Endothelial cell of umbilical vein (primary cell): Measurements from ENCODE around the gene FOXO4. TPM values are rescaled to one million over a fixed set of nuclear protein-coding genes. Genes with fewer than 3 reads are reported as not detected.

Experiments used
- BruUV-seq: library from RNA; stranded (reverse); fragments of 400-500 nt; replicated peaks from 2 replicates; lab custom pipeline; 2021; lab: Mats Ljungman, UMichigan
- CTCF ChIA-PET: fragments of 300-600, 350-600 bp; sonication (Branson Sonifier 250); formaldehyde crosslinking; loops from one replicate; lab custom pipeline; 2021; ENCODE audit warnings: antibody characterized with exemption, inconsistent platforms; lab: Charles Lee
- POLR2A ChIA-PET: fragments of 300-600, 350-600 bp; sonication (Branson Sonifier 250); formaldehyde crosslinking; loops from one replicate; lab custom pipeline; 2021; ENCODE audit warnings: antibody characterized with exemption, inconsistent platforms; lab: Charles Lee
- DNase-seq: peaks from one replicate; pipeline ENCODE4 v3.0.0-alpha.2; 2011; ENCODE audit warnings: low read depth, low spot score
- FAIRE-seq: peaks from 2 replicates; lab custom pipeline; 2011; peaks lifted over from hg19 to GRCh38; lab: Jason Lieb, UNC
- H2AFZ ChIP-seq: 2 replicates; pipeline ENCODE4 v1.6.0; 2012; ENCODE audit warnings: low read depth, low read length, control low read depth, inconsistent platforms
- H3K27ac ChIP-seq: 2 replicates; pipeline ENCODE4 v1.5.1; 2011; ENCODE audit warnings: low read depth, mild to moderate bottlenecking, control low read depth, low read length, moderate library complexity; ENCODE audit not compliant: insufficient read depth
- H3K27me3 ChIP-seq, 2 experiments: 2 replicates each; pipeline versions ENCODE4 v1.6.0 to v1.6.1; 2011; ENCODE audit warnings: low read length in 2 of 2, mixed read lengths in 1 of 2; ENCODE audit not compliant: control insufficient read depth in 2 of 2, insufficient read depth in 2 of 2
- H3K36me3 ChIP-seq, 2 experiments: 2 replicates in 1 of 2; 3 replicates in 1 of 2; pipeline ENCODE4 v1.5.1; 2011; ENCODE audit warnings: low read length in 2 of 2, mild to moderate bottlenecking in 1 of 2, moderate library complexity in 1 of 2; ENCODE audit not compliant: control insufficient read depth in 2 of 2, insufficient read depth in 2 of 2; ENCODE audit errors: extremely low read depth in 1 of 2
- H3K4me1 ChIP-seq: 3 replicates; pipeline ENCODE4 v1.5.1; 2011; ENCODE audit warnings: mild to moderate bottlenecking, low read length; ENCODE audit not compliant: control insufficient read depth, insufficient read depth; ENCODE audit errors: extremely low read depth
- H3K4me2 ChIP-seq: 2 replicates; pipeline ENCODE4 v1.6.1; 2011; ENCODE audit warnings: low read length, control low read depth, mixed read lengths; ENCODE audit not compliant: insufficient read depth
- H3K4me3 ChIP-seq, 3 experiments: fragments of 200-600 bp in 1 of 3; sonication (generic), shearing (Covaris generic) in 1 of 3; replicated peaks in 1 of 3; 2 replicates each; pipeline ENCODE4 v1.5.1; 2011 to 2016; ENCODE audit warnings: control low read depth in 3 of 3, low read length in 3 of 3, mild to moderate bottlenecking in 2 of 3, inconsistent platforms in 1 of 3, low read depth in 1 of 3, moderate library complexity in 1 of 3; ENCODE audit not compliant: insufficient read depth in 1 of 3
- H3K79me2 ChIP-seq: 2 replicates; pipeline ENCODE4 v1.6.0; 2012; ENCODE audit warnings: low read length, inconsistent platforms; ENCODE audit not compliant: control insufficient read depth, insufficient read depth
- H3K9ac ChIP-seq: replicated peaks from 2 replicates; pipeline ENCODE3; 2011; ENCODE audit warnings: low read length, control low read depth; ENCODE audit not compliant: insufficient read depth; ENCODE audit errors: extremely low read depth
- H3K9me1 ChIP-seq: replicated peaks from 3 replicates; pipeline ENCODE4 v1.6.0; 2011; ENCODE audit warnings: mild to moderate bottlenecking, low read length; ENCODE audit not compliant: control insufficient read depth, insufficient read depth; ENCODE audit errors: extremely low read depth
- H3K9me3 ChIP-seq: replicated peaks from 2 replicates; pipeline ENCODE4 v1.5.1; 2012; ENCODE audit warnings: low read length, inconsistent platforms; ENCODE audit not compliant: control insufficient read depth, insufficient read depth
- H4K20me1 ChIP-seq: replicated peaks from 2 replicates; pipeline ENCODE3; 2011; ENCODE audit warnings: mild to moderate bottlenecking, low read length; ENCODE audit not compliant: control insufficient read depth, insufficient read depth; ENCODE audit errors: extremely low read depth
- CTCF ChIP-seq, 2 donors: IDR thresholded peaks; 1 replicate in 1 of 2; 2 replicates in 1 of 2; pipeline ENCODE4 v1.5.1; 2011; ENCODE audit warnings: low read length in 2 of 2, mild to moderate bottlenecking in 2 of 2, moderate library complexity in 2 of 2, control low read depth in 1 of 2, inconsistent platforms in 1 of 2, low read depth in 1 of 2; ENCODE audit not compliant: insufficient read depth in 1 of 2; ENCODE audit errors: extremely low read depth in 1 of 2
- EZH2 ChIP-seq: IDR thresholded peaks from 2 replicates; pipeline ENCODE4 v1.6.1; 2012; ENCODE audit warnings: borderline replicate concordance, low read depth, mild to moderate bottlenecking, moderate library complexity, low read length, inconsistent platforms; ENCODE audit not compliant: severe bottlenecking
- FOS ChIP-seq: IDR thresholded peaks from 2 replicates; pipeline ENCODE4 v1.6.1; 2011; ENCODE audit warnings: mild to moderate bottlenecking, low read length, moderate library complexity, borderline replicate concordance; ENCODE audit not compliant: insufficient read depth
- GATA2 ChIP-seq: IDR thresholded peaks from 2 replicates; pipeline ENCODE4 v1.7.0; 2011; ENCODE audit warnings: low read depth, mild to moderate bottlenecking, moderate library complexity, mixed read lengths, low read length; ENCODE audit not compliant: insufficient read length, insufficient read depth
- JUN ChIP-seq: IDR thresholded peaks from 2 replicates; pipeline ENCODE4 v1.6.1; 2011; ENCODE audit warnings: borderline replicate concordance, low read depth; ENCODE audit not compliant: insufficient read length, insufficient read depth
- MAX ChIP-seq: IDR thresholded peaks from 2 replicates; pipeline ENCODE4 v1.6.1; 2011; ENCODE audit not compliant: insufficient read depth, insufficient read length
- MYC ChIP-seq: IDR thresholded peaks from one replicate; pipeline ENCODE4 v1.6.1; 2011; ENCODE audit warnings: mild to moderate bottlenecking, low read depth, low read length
- POLR2A ChIP-seq: IDR thresholded peaks from 2 replicates; pipeline ENCODE4 v1.6.1; 2012; ENCODE audit warnings: low read depth, mild to moderate bottlenecking, control low read depth, low read length
- POLR2AphosphoS5 ChIP-seq: IDR thresholded peaks from 2 replicates; pipeline ENCODE4 v1.6.1; 2012; ENCODE audit warnings: low read depth, mild to moderate bottlenecking, control low read depth, low read length, moderate library complexity; ENCODE audit not compliant: insufficient read depth
- dilution Hi-C: fragments of 300-500 bp; cut with MboI; formaldehyde crosslinking; loops from one replicate; pipeline ENCODE4 v1.15.0; 2019; ENCODE audit warnings: low sequenced_read_pairs; ENCODE audit not compliant: extremely low pct_ligation_motif_present
- intact Hi-C: fragments of 100-400 bp; cut with micrococcal nuclease; formaldehyde crosslinking; loops from one replicate; pipeline ENCODE4 v1.10.0; 2022
- polyA plus RNA-seq, 4 experiments: library from polyadenylated mRNA; depleted of rRNA in 3 of 4; stranded (reverse) in 3 of 4; unstranded in 1 of 4; fragments of >200 nt; gene quantifications; 2 replicates each; pipeline versions ENCODE4 v1.2.1 to v1.2.3, GENCODE V29; 2011 to 2012; ENCODE audit warnings: missing spikeins in 1 of 4
- total RNA-seq: library from RNA; stranded (reverse); gene quantifications from 2 replicates; pipeline ENCODE4 v1.2.3, GENCODE V29; 2021

FOXO4 gene
- total and polyA plus RNA-seq, 2 donors (not counting 3 experiments of a cell fraction or from before 2014, with no cell fraction given), result 4.7 to 11.0 TPM

- H3K4me2 ChIP-seq, result peak overlapping the region; percentile 95
- H3K9ac ChIP-seq, result peak overlapping the region; percentile 82
- no peaks in the 10 kb centered on the region for H3K9me1 ChIP-seq
- POLR2A ChIA-PET, result interaction anchor here (0.8 kb wide), 1 partner anchor 1210 kb away, joined by 3 read pairs; the partner anchor contains the start of gene RPS4X
- no peaks in the 10 kb centered on the region for H3K4me1 ChIP-seq
- H3K27me3 ChIP-seq, result no peaks in the 10 kb centered on the region
- H3K4me3 ChIP-seq, result peak overlapping the region; percentile 79 to 97 (median 97)
- no peak for DNase-seq
- H3K27ac ChIP-seq, result peak overlapping the region; percentile 57
- intact Hi-C loops, result no loop called here
- no peaks in the 10 kb centered on the region for H3K9me3 ChIP-seq
- FAIRE-seq, result no peak
- peaks cover 31% of the 10 kb centered on the region for H3K79me2 ChIP-seq
- peak overlapping the region; percentile 79 for H2AFZ ChIP-seq
- BruUV-seq, result no TSS peak
- dilution Hi-C loops, result no loop called here
- CTCF ChIA-PET, result no interaction called here
- H3K36me3 ChIP-seq, result no peaks in the 10 kb centered on the region
- H4K20me1 ChIP-seq, result no peaks in the 10 kb centered on the region
- TF ChIP-seq EZH2 (no peak), MYC (no peak), GATA2 (no peak), MAX (no peak), FOS (no peak), POLR2AphosphoS5 (no peak), JUN (no peak), POLR2A (no peak), CTCF (IDR thresholded peaks at IDR 0.05; ENCODE audit: extremely low read depth in 1 of 2, insufficient read depth in 1 of 2, low read depth in 1 of 2, low read length in 2 of 2) (no peak)
Measured at GRCh38 chrX:71067089-71067488, 28.6 kb upstream of the FOXO4 start.
